ENCODE data around the gene PNMA3. TPM values are rescaled to one million over a fixed set of nuclear protein-coding genes. Genes with fewer than 3 reads are reported as not detected.
"Not testable (repeated sequence)": the region's sequence is repeated elsewhere in the genome, so short reads cannot be mapped to it uniquely, and the experiment has no call there.

Gene PNMA3, protein sequence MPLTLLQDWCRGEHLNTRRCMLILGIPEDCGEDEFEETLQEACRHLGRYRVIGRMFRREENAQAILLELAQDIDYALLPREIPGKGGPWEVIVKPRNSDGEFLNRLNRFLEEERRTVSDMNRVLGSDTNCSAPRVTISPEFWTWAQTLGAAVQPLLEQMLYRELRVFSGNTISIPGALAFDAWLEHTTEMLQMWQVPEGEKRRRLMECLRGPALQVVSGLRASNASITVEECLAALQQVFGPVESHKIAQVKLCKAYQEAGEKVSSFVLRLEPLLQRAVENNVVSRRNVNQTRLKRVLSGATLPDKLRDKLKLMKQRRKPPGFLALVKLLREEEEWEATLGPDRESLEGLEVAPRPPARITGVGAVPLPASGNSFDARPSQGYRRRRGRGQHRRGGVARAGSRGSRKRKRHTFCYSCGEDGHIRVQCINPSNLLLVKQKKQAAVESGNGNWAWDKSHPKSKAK
- 65.1 TPM for polyA plus RNA-seq
- long read RNA-seq, donor 1, transcript PNMA3-202 (1 exons, 1,432 nt), result major isoform, 5 of 10 reads
- long read RNA-seq, donor 1, partial matches to known transcripts, result 5 of 10 reads
- long read RNA-seq, donor 1, other reads (novel, unspliced or antisense), result 0 of 10 reads
- long read RNA-seq, donor 2, transcript PNMA3-202 (1 exons, 1,432 nt), result major isoform, 7 of 26 reads
- long read RNA-seq, donor 2, partial matches to known transcripts, result 18 of 26 reads
- long read RNA-seq, donor 2, other reads (novel, unspliced or antisense), result 0 of 26 reads
- long read RNA-seq, donor 3, partial matches to known transcripts, result 0 of 5 reads
- long read RNA-seq, donor 3, other reads (novel, unspliced or antisense), result 0 of 5 reads
- long read RNA-seq, donor 4, partial matches to known transcripts, result 0 of 2 reads
- long read RNA-seq, donor 4, other reads (novel, unspliced or antisense), result 0 of 2 reads
- long read RNA-seq, donor 5, result 0 reads
- long read RNA-seq, donor 6, transcript PNMA3-202 (1 exons, 1,432 nt), result major isoform, 17 of 28 reads
- long read RNA-seq, donor 6, partial matches to known transcripts, result 9 of 28 reads
- long read RNA-seq, donor 6, other reads (novel, unspliced or antisense), result 0 of 28 reads
- long read RNA-seq, donor 7, partial matches to known transcripts, result 0 of 4 reads
- long read RNA-seq, donor 7, other reads (novel, unspliced or antisense), result 0 of 4 reads
- long read RNA-seq, donor 8, transcript PNMA3-202 (1 exons, 1,432 nt), result major isoform, 7 of 17 reads
- long read RNA-seq, donor 8, partial matches to known transcripts, result 9 of 17 reads
- long read RNA-seq, donor 8, other reads (novel, unspliced or antisense), result 0 of 17 reads
- long read RNA-seq, donor 9, partial matches to known transcripts, result 0 of 3 reads
- long read RNA-seq, donor 9, other reads (novel, unspliced or antisense), result 0 of 3 reads
- long read RNA-seq, donor 10, transcript PNMA3-202 (1 exons, 1,432 nt), result major isoform, 7 of 12 reads
- long read RNA-seq, donor 10, partial matches to known transcripts, result 5 of 12 reads
- long read RNA-seq, donor 10, other reads (novel, unspliced or antisense), result 0 of 12 reads
- long read RNA-seq, donor 11, partial matches to known transcripts, result 0 of 3 reads
- long read RNA-seq, donor 11, other reads (novel, unspliced or antisense), result 0 of 3 reads

- no peaks in the 10 kb centered on the region for H3K27me3 ChIP-seq (ENCODE audit: control insufficient read depth, insufficient read depth, low read length)
Measured at GRCh38 chrX:153055871-153056749, at the start of gene PNMA3. Gene PNMA3, plus strand, starts transcription at chrX:153056470. Its CDS starts 586 bp downstream, at chrX:153057056.

GRCh38 chrX:153017174-153017573 lies 39.1 kb upstream of the PNMA3 start:
- H3K27ac ChIP-seq (ENCODE audit: low read length); H3K9me3 ChIP-seq (ENCODE audit: control insufficient read depth, low read depth, low read length); DNase-seq; H3K36me3 ChIP-seq (ENCODE audit: control insufficient read depth, insufficient read depth, low read length); H3K27me3 ChIP-seq (ENCODE audit: control insufficient read depth, insufficient read depth, low read length); H3K4me3 ChIP-seq (ENCODE audit: low read length); H3K4me1 ChIP-seq (ENCODE audit: control insufficient read depth, insufficient read depth, low read length): not testable (repeated sequence)
- WGBS (ENCODE audit: insufficient coverage, low lambda C conversion rate), result no CpG with 5 or more reads among the region's 2 CpGs

More at GRCh38 chrX:153055871-153056749, at the start of gene PNMA3:
- no CpG with 5 or more reads among the region's 80 CpGs for WGBS (ENCODE audit: insufficient coverage, low lambda C conversion rate)
- Histone ChIP-seq H3K4me1 (ENCODE audit: control insufficient read depth, insufficient read depth, low read length) (peaks cover 23% of the 10 kb centered on the region), H3K36me3 (ENCODE audit: control insufficient read depth, insufficient read depth, low read length) (no peaks in the 10 kb centered on the region), H3K27ac (ENCODE audit: low read length) (peak within 1 kb of the TSS; percentile 53), H3K9me3 (ENCODE audit: control insufficient read depth, low read depth, low read length) (no peaks in the 10 kb centered on the region), H3K4me3 (ENCODE audit: low read length) (peak within 1 kb of the TSS; percentile 41)
- peak; percentile 59 to 75 for DNase-seq

DNA sequence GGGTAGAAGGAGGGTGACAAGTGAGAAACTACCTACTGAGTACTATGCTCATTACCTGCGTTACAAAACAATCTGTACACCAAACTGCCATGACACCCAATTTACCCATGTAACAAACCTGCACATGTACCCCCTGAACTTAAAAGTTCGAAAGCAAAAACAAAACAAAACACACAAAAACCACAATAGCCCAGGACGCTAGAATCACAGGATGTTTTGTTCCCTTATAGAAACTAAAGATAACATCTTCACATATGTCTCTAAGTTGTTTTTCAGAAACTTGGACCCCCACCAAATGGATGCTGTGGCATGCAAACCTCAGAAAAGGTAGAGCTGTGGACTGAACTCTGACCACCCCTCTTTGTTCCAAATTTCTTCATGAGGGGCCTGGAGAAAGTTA lies 37.1 kb upstream of the PNMA3 start:
- no CpG with 5 or more reads among the region's 3 CpGs for WGBS (ENCODE audit: insufficient coverage, low lambda C conversion rate)
- Histone ChIP-seq H3K27me3 (ENCODE audit: control insufficient read depth, insufficient read depth, low read length) (peaks cover 2% of the 10 kb centered on the region), H3K4me3 (ENCODE audit: low read length) (no peak overlapping the region), H3K36me3 (ENCODE audit: control insufficient read depth, insufficient read depth, low read length) (no peaks in the 10 kb centered on the region), H3K4me1 (ENCODE audit: control insufficient read depth, insufficient read depth, low read length) (no peaks in the 10 kb centered on the region), H3K9me3 (ENCODE audit: control insufficient read depth, low read depth, low read length) (no peaks in the 10 kb centered on the region), H3K27ac (ENCODE audit: low read length) (no peak overlapping the region)
- DNase-seq, result no peak

- H3K27ac ChIP-seq (ENCODE audit: low read length); H3K4me1 ChIP-seq (ENCODE audit: control insufficient read depth, insufficient read depth, low read length); H3K36me3 ChIP-seq (ENCODE audit: control insufficient read depth, insufficient read depth, low read length); H3K9me3 ChIP-seq (ENCODE audit: control insufficient read depth, low read depth, low read length); DNase-seq; H3K27me3 ChIP-seq (ENCODE audit: control insufficient read depth, insufficient read depth, low read length); H3K4me3 ChIP-seq (ENCODE audit: low read length): not testable (repeated sequence)
- no CpG with 5 or more reads among the region's 2 CpGs for WGBS (ENCODE audit: insufficient coverage, low lambda C conversion rate)
Measured at GRCh38 chrX:153026501-153026900, 29.8 kb upstream of the PNMA3 start.

GRCh38 chrX:153028487-153028886 lies 27.8 kb upstream of the PNMA3 start:
- not testable (repeated sequence) for DNase-seq

GRCh38 chrX:153029162-153029561 lies 27.1 kb upstream of the PNMA3 start:
- DNase-seq, result no peak
- WGBS (ENCODE audit: insufficient coverage, low lambda C conversion rate), result no CpG with 5 or more reads among the region's 2 CpGs
- no peaks in the 10 kb centered on the region for H3K36me3 ChIP-seq (ENCODE audit: control insufficient read depth, insufficient read depth, low read length)
- no peaks in the 10 kb centered on the region for H3K9me3 ChIP-seq (ENCODE audit: control insufficient read depth, low read depth, low read length)
- H3K27me3 ChIP-seq (ENCODE audit: control insufficient read depth, insufficient read depth, low read length), result no peaks in the 10 kb centered on the region
- H3K4me3 ChIP-seq (ENCODE audit: low read length), result no peak overlapping the region
- H3K27ac ChIP-seq (ENCODE audit: low read length), result no peak overlapping the region
- H3K4me1 ChIP-seq (ENCODE audit: control insufficient read depth, insufficient read depth, low read length), result no peaks in the 10 kb centered on the region

More at GRCh38 chrX:153028487-153028886, 27.8 kb upstream of the PNMA3 start:
- no CpG with 5 or more reads among the region's 11 CpGs for WGBS (ENCODE audit: insufficient coverage, low lambda C conversion rate)
- H3K9me3 ChIP-seq (ENCODE audit: control insufficient read depth, low read depth, low read length); H3K4me1 ChIP-seq (ENCODE audit: control insufficient read depth, insufficient read depth, low read length); H3K36me3 ChIP-seq (ENCODE audit: control insufficient read depth, insufficient read depth, low read length); H3K27ac ChIP-seq (ENCODE audit: low read length); H3K4me3 ChIP-seq (ENCODE audit: low read length); H3K27me3 ChIP-seq (ENCODE audit: control insufficient read depth, insufficient read depth, low read length): not testable (repeated sequence)

- no peaks in the 10 kb centered on the region for H3K27me3 ChIP-seq (ENCODE audit: control insufficient read depth, insufficient read depth, low read length)
- WGBS (ENCODE audit: insufficient coverage, low lambda C conversion rate), result no CpG with 5 or more reads among the region's 11 CpGs
- no peak for DNase-seq
- no peaks in the 10 kb centered on the region for H3K36me3 ChIP-seq (ENCODE audit: control insufficient read depth, insufficient read depth, low read length)
- H3K4me1 ChIP-seq (ENCODE audit: control insufficient read depth, insufficient read depth, low read length), result no peaks in the 10 kb centered on the region
- H3K27ac ChIP-seq (ENCODE audit: low read length), result no peak overlapping the region
- H3K9me3 ChIP-seq (ENCODE audit: control insufficient read depth, low read depth, low read length), result no peaks in the 10 kb centered on the region
- no peak overlapping the region for H3K4me3 ChIP-seq (ENCODE audit: low read length)
Measured at GRCh38 chrX:153029875-153030274, 26.4 kb upstream of the PNMA3 start.

- no peak for DNase-seq
- H3K4me3 ChIP-seq (ENCODE audit: low read length), result no peak overlapping the region
- H3K36me3 ChIP-seq (ENCODE audit: control insufficient read depth, insufficient read depth, low read length), result no peaks in the 10 kb centered on the region
- no peaks in the 10 kb centered on the region for H3K9me3 ChIP-seq (ENCODE audit: control insufficient read depth, low read depth, low read length)
- no CpG with 5 or more reads among the region's 12 CpGs for WGBS (ENCODE audit: insufficient coverage, low lambda C conversion rate)
- no peak overlapping the region for H3K27ac ChIP-seq (ENCODE audit: low read length)
- no peaks in the 10 kb centered on the region for H3K27me3 ChIP-seq (ENCODE audit: control insufficient read depth, insufficient read depth, low read length)
- no peaks in the 10 kb centered on the region for H3K4me1 ChIP-seq (ENCODE audit: control insufficient read depth, insufficient read depth, low read length)
Measured at GRCh38 chrX:153030801-153031200, 25.5 kb upstream of the PNMA3 start.

All from large intestine (tissue), 12 donors.